ENCODE data around the gene DIDO1. TPM values are rescaled to one million over a fixed set of nuclear protein-coding genes. Genes with fewer than 3 reads are reported as not detected.

The DIDO1 gene
- total RNA-seq, 4 donors from 2014 or later = 64.6 to 143 (median 79.2) TPM

- Histone ChIP-seq H3K4me3 (no peak overlapping the region), H3K4me1 (peaks cover 4% of the 10 kb centered on the region), H3K27me3 (no peaks in the 10 kb centered on the region), H3K9me3 (no peaks in the 10 kb centered on the region), H3K36me3 (peaks cover 82% of the 10 kb centered on the region), H3K27ac (no peak overlapping the region)
- 87% methylated on average over 25 of the region's 25 CpGs for WGBS
- TF ChIP-seq EP300 (IDR thresholded peaks at IDR 0.05) (no peak), POLR2AphosphoS5 (IDR thresholded peaks at IDR 0.05) (no peak), POLR2A (IDR thresholded peaks at IDR 0.05) (no peak), CTCF (IDR thresholded peaks at IDR 0.05) (no peak)
- DNase-seq (ENCODE audit: low spot score in 2 of 2) = no peak
Observed at GRCh38 chr20:62892348-62893304, 33.7 kb downstream of the DIDO1 start.

DNA sequence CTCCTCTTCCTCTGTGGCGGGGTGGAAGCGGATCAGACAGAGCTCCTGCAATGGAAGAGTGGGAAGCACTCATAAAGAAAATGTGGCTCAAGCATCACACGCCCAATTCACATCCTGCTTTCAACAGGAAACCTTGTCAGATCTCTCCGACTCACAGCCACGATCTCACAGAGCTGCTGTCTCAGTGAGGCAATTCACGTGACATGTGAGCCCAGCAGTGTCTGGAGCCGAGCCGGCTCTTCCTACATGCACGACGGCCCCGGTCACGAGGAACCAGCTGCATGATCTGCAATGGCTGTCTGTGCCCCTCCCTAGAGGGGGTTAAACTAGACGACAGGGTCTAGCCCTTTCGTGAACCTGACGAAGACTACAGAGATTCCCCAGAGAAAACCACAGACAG lies 35.2 kb downstream of the DIDO1 start:
- H3K4me1 ChIP-seq = peaks cover 5% of the 10 kb centered on the region
- no peaks in the 10 kb centered on the region for H3K27me3 ChIP-seq
- H3K27ac ChIP-seq = no peak overlapping the region
- H3K36me3 ChIP-seq = peaks cover 86% of the 10 kb centered on the region
- 91% methylated on average over 14 of the region's 15 CpGs for WGBS
- DNase-seq (ENCODE audit: low spot score in 2 of 2) = no peak
- no peaks in the 10 kb centered on the region for H3K9me3 ChIP-seq
- TF ChIP-seq POLR2AphosphoS5 (IDR thresholded peaks at IDR 0.05) (no peak), CTCF (IDR thresholded peaks at IDR 0.05) (no peak), POLR2A (IDR thresholded peaks at IDR 0.05) (no peak), EP300 (IDR thresholded peaks at IDR 0.05) (no peak)
- H3K4me3 ChIP-seq = no peak overlapping the region

GRCh38 chr20:62890444-62890843 lies 35.9 kb downstream of the DIDO1 start:
- Histone ChIP-seq H3K9me3 (no peaks in the 10 kb centered on the region), H3K36me3 (peaks cover 83% of the 10 kb centered on the region), H3K27me3 (no peaks in the 10 kb centered on the region), H3K27ac (no peak overlapping the region), H3K4me3 (no peak overlapping the region), H3K4me1 (peaks cover 12% of the 10 kb centered on the region)
- no peak for DNase-seq (ENCODE audit: low spot score in 2 of 2)
- WGBS = 74% methylated on average over 7 of the region's 7 CpGs
- TF ChIP-seq POLR2AphosphoS5 (IDR thresholded peaks at IDR 0.05) = no peak
- TF ChIP-seq POLR2A (IDR thresholded peaks at IDR 0.05) = no peak
- no peak for TF ChIP-seq CTCF (IDR thresholded peaks at IDR 0.05)
- no peak for TF ChIP-seq EP300 (IDR thresholded peaks at IDR 0.05)

GRCh38 chr20:62889871-62890270 lies 36.4 kb downstream of the DIDO1 start:
- no peak for DNase-seq (ENCODE audit: low spot score in 2 of 2)
- whole genome bisulfite sequencing = 94% methylated on average over 5 of the region's 9 CpGs
- TF ChIP-seq CTCF (IDR thresholded peaks at IDR 0.05) (no peak), POLR2AphosphoS5 (IDR thresholded peaks at IDR 0.05) (no peak), EP300 (IDR thresholded peaks at IDR 0.05) (no peak), POLR2A (IDR thresholded peaks at IDR 0.05) (no peak)
- no peaks in the 10 kb centered on the region for H3K9me3 ChIP-seq
- peaks cover 18% of the 10 kb centered on the region for H3K4me1 ChIP-seq
- H3K27ac ChIP-seq = no peak overlapping the region
- no peaks in the 10 kb centered on the region for H3K27me3 ChIP-seq
- no peak overlapping the region for H3K4me3 ChIP-seq
- H3K36me3 ChIP-seq = peaks cover 83% of the 10 kb centered on the region

GRCh38 chr20:62889411-62889810 lies 36.9 kb downstream of the DIDO1 start:
- TF ChIP-seq POLR2A (IDR thresholded peaks at IDR 0.05) = no peak
- TF ChIP-seq CTCF (IDR thresholded peaks at IDR 0.05) = no peak
- TF ChIP-seq EP300 (IDR thresholded peaks at IDR 0.05) = no peak
- no peak for TF ChIP-seq POLR2AphosphoS5 (IDR thresholded peaks at IDR 0.05)
- H3K4me1 ChIP-seq = peaks cover 18% of the 10 kb centered on the region
- no peak for DNase-seq (ENCODE audit: low spot score in 2 of 2)
- no peaks in the 10 kb centered on the region for H3K27me3 ChIP-seq
- no peaks in the 10 kb centered on the region for H3K9me3 ChIP-seq
- 89% methylated on average over 8 of the region's 8 CpGs for WGBS
- no peak overlapping the region for H3K4me3 ChIP-seq
- no peak overlapping the region for H3K27ac ChIP-seq
- H3K36me3 ChIP-seq = peaks cover 79% of the 10 kb centered on the region
